Keratinocyte (primary cell): ENCODE measurements around the gene IRF2BP1. TPM values are rescaled to one million over a fixed set of nuclear protein-coding genes. Genes with fewer than 3 reads are reported as not detected.
A peak's percentile ranks its signal among the peaks of the same experiment; 100 is the strongest.

Source experiments
- DNase-seq: peaks from one replicate; pipeline ENCODE4 v3.0.0-alpha.2; 2011; ENCODE audit warnings: low read depth, missing footprints, low spot score
- FAIRE-seq: peaks from 2 replicates; lab custom pipeline; 2011; peaks lifted over from hg19 to GRCh38; lab: Jason Lieb, UNC
- H2AFZ ChIP-seq: 2 replicates; pipeline ENCODE4 v1.6.0; 2012; ENCODE audit warnings: low read length, control low read depth, inconsistent platforms; ENCODE audit not compliant: control insufficient read depth
- H3K27ac ChIP-seq: 2 replicates; pipeline ENCODE4 v1.5.1; 2011; ENCODE audit warnings: low read length; ENCODE audit not compliant: control insufficient read depth, insufficient read depth
- H3K27me3 ChIP-seq: 3 replicates; pipeline ENCODE4 v1.6.0; 2011; ENCODE audit warnings: low read length; ENCODE audit not compliant: control insufficient read depth, insufficient read depth; ENCODE audit errors: extremely low read depth
- H3K36me3 ChIP-seq, 2 experiments: 2 replicates in 1 of 2; 3 replicates in 1 of 2; pipeline ENCODE4 v1.5.1; 2011; ENCODE audit warnings: low read length in 2 of 2, mild to moderate bottlenecking in 1 of 2; ENCODE audit not compliant: control insufficient read depth in 2 of 2, insufficient read depth in 2 of 2; ENCODE audit errors: extremely low read depth in 1 of 2
- H3K4me1 ChIP-seq: 3 replicates; pipeline ENCODE4 v1.5.1; 2011; ENCODE audit warnings: low read length; ENCODE audit not compliant: control insufficient read depth, insufficient read depth; ENCODE audit errors: extremely low read depth
- H3K4me2 ChIP-seq: 3 replicates; pipeline ENCODE4 v1.6.0; 2011; ENCODE audit warnings: low read depth, low read length; ENCODE audit not compliant: control insufficient read depth, insufficient read depth; ENCODE audit errors: extremely low read depth
- H3K4me3 ChIP-seq, 3 experiments: fragments of 200-600 bp in 1 of 3; sonication (generic) in 1 of 3; 2 replicates in 2 of 3; 3 replicates in 1 of 3; pipeline ENCODE4 v1.5.1; 2011 to 2016; ENCODE audit warnings: low read length in 3 of 3, mild to moderate bottlenecking in 3 of 3, control low read depth in 2 of 3, inconsistent platforms in 1 of 3, low read depth in 1 of 3, mixed read lengths in 1 of 3, mixed run types in 1 of 3, moderate library complexity in 1 of 3; ENCODE audit not compliant: control insufficient read depth in 2 of 3, insufficient read depth in 2 of 3; ENCODE audit errors: extremely low read depth in 1 of 3
- H3K79me2 ChIP-seq: 2 replicates; pipeline ENCODE4 v1.6.0; 2012; ENCODE audit warnings: low read length; ENCODE audit not compliant: control insufficient read depth, insufficient read depth
- H3K9ac ChIP-seq: 3 replicates; pipeline ENCODE4 v1.6.0; 2011; ENCODE audit warnings: low read length; ENCODE audit not compliant: control insufficient read depth, insufficient read depth; ENCODE audit errors: extremely low read depth
- H3K9me1 ChIP-seq: 3 replicates; pipeline ENCODE4 v1.6.0; 2011; ENCODE audit warnings: low read length; ENCODE audit not compliant: control insufficient read depth, insufficient read depth; ENCODE audit errors: extremely low read depth
- H3K9me3 ChIP-seq: 2 replicates; pipeline ENCODE4 v1.5.1; 2012; ENCODE audit warnings: low read depth, low read length; ENCODE audit not compliant: control insufficient read depth
- H4K20me1 ChIP-seq: 3 replicates; pipeline ENCODE4 v1.6.0; 2011; ENCODE audit warnings: low read length; ENCODE audit not compliant: control insufficient read depth, insufficient read depth; ENCODE audit errors: extremely low read depth
- EZH2 ChIP-seq: IDR thresholded peaks from one replicate; pipeline ENCODE4 v1.6.1; 2012; ENCODE audit warnings: inconsistent platforms, mild to moderate bottlenecking, low read length, moderate library complexity
- dilution Hi-C: fragments of 300-500 bp; cut with MboI; formaldehyde crosslinking; loops from one replicate; pipeline ENCODE4 v1.7.0; 2020; ENCODE audit warnings: low sequenced_read_pairs; ENCODE audit not compliant: extremely low pct_ligation_motif_present
- polyA plus RNA-seq, 5 experiments: library from polyadenylated mRNA; depleted of rRNA in 3 of 5; stranded (reverse) in 3 of 5; stranded (forward) in 1 of 5; unstranded in 1 of 5; fragments of >200 nt; gene quantifications; 1 replicate in 1 of 5; 2 replicates in 3 of 5; 3 replicates in 1 of 5; pipeline versions ENCODE4 v1.2.1 to v1.2.3, GENCODE V29; 2011 to 2012; ENCODE audit warnings: missing spikeins in 2 of 5, low read depth in 1 of 5, low replicate concordance in 1 of 5
- TF ChIP-seq, protein P1 (sequence below), 3 experiments: IDR thresholded peaks in 1 of 3; conservative IDR thresholded peaks in 1 of 3; optimal IDR thresholded peaks in 1 of 3; 2 replicates in 2 of 3; 3 replicates in 1 of 3; pipeline versions ENCODE3 to v1.5.1; 2011; ENCODE audit warnings: low read length in 3 of 3, mild to moderate bottlenecking in 3 of 3, moderate library complexity in 2 of 3, control low read depth in 1 of 3, inconsistent platforms in 1 of 3; ENCODE audit not compliant: insufficient read depth in 2 of 3; ENCODE audit errors: extremely low read depth in 1 of 3

IRF2BP1 gene
- polyA plus RNA-seq, 1 donor (not counting 4 experiments of a cell fraction or from before 2014, with no cell fraction given), result 1.7 TPM

DNA sequence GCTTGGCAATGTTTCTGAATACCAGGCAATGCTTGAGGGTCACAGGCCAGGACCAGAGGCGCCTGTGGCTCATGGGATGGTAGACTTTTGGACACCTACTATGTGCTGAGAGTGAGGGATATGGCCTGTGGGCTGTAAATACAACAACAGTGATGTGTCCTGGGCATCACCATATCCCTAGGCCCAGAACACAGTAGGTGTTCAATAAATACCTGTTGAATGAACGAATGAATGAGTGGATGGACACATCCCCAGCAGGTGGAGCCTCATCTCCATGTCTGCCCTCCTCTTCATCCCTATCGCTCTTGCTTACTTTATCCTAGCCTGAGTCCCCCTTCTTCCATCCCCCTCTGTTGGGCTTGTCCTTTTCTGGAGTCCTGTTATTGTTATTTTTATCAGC, 45.1 kb upstream of the IRF2BP1 start:
- dilution Hi-C loops, result no loop called here

DNA sequence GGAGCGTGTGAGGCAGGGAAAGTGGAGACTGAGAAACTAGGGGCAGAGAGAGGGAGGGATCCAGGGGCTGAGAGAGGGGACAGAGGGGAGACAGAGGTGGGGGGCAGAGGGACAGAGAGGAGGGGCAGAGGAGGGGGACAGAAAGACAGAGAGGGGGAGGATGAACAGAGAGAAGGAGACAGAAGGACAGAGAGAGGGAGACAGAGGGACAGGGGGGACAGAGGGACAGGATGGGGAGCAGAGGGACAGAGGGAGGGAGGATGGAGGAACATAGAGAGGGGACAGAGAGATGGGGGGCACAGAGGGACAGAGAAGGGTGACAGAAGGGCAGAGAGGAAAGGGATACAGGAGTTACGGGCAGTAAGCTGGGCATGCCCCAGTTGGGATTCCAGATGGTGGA, 43.3 kb upstream of the IRF2BP1 start:
- no peaks in the 10 kb centered on the region for H3K36me3 ChIP-seq
- H2AFZ ChIP-seq, result no peak overlapping the region
- H3K9me3 ChIP-seq, result no peaks in the 10 kb centered on the region
- no peaks in the 10 kb centered on the region for H4K20me1 ChIP-seq
- no peak overlapping the region for H3K4me3 ChIP-seq
- no peak overlapping the region for H3K4me2 ChIP-seq
- DNase-seq (no peak), FAIRE-seq (no peak)
- H3K4me1 ChIP-seq, result peaks cover 5% of the 10 kb centered on the region
- no peak for TF ChIP-seq EZH2
- H3K9me1 ChIP-seq, result no peaks in the 10 kb centered on the region
- no peaks in the 10 kb centered on the region for H3K79me2 ChIP-seq
- dilution Hi-C loops, result no loop called here
- H3K27ac ChIP-seq, result no peak overlapping the region
- no peaks in the 10 kb centered on the region for H3K27me3 ChIP-seq
- H3K9ac ChIP-seq, result no peak overlapping the region

More for the DNA sequence above, 45.1 kb upstream of the IRF2BP1 start:
- Histone ChIP-seq H4K20me1 (no peaks in the 10 kb centered on the region), H3K27ac (no peak overlapping the region), H3K4me2 (no peak overlapping the region), H3K9ac (no peak overlapping the region), H3K9me3 (no peaks in the 10 kb centered on the region), H3K9me1 (no peaks in the 10 kb centered on the region), H3K79me2 (no peaks in the 10 kb centered on the region), H3K27me3 (peaks cover 5% of the 10 kb centered on the region), H3K4me1 (peaks cover 5% of the 10 kb centered on the region), H2AFZ (no peak overlapping the region), H3K36me3 (no peaks in the 10 kb centered on the region), H3K4me3 (no peak overlapping the region)
- DNase-seq, result no peak
- FAIRE-seq, result no peak
- TF ChIP-seq EZH2, result no peak
- TF ChIP-seq, protein P1, sequence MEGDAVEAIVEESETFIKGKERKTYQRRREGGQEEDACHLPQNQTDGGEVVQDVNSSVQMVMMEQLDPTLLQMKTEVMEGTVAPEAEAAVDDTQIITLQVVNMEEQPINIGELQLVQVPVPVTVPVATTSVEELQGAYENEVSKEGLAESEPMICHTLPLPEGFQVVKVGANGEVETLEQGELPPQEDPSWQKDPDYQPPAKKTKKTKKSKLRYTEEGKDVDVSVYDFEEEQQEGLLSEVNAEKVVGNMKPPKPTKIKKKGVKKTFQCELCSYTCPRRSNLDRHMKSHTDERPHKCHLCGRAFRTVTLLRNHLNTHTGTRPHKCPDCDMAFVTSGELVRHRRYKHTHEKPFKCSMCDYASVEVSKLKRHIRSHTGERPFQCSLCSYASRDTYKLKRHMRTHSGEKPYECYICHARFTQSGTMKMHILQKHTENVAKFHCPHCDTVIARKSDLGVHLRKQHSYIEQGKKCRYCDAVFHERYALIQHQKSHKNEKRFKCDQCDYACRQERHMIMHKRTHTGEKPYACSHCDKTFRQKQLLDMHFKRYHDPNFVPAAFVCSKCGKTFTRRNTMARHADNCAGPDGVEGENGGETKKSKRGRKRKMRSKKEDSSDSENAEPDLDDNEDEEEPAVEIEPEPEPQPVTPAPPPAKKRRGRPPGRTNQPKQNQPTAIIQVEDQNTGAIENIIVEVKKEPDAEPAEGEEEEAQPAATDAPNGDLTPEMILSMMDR (optimal IDR thresholded peaks at IDR 0.05 in 1 of 3, IDR thresholded peaks at IDR 0.05 in 1 of 3, conservative IDR thresholded peaks at IDR 0.05 in 1 of 3; ENCODE audit: extremely low read depth in 1 of 3, insufficient read depth in 2 of 3, low read length in 3 of 3), result peak in 1 of 3 experiments; percentile 49
